ENCODE data around the gene MICALL1. TPM values are rescaled to one million over a fixed set of nuclear protein-coding genes. Genes with fewer than 3 reads are reported as not detected.
"Not testable (repeated sequence)": the region's sequence is repeated elsewhere in the genome, so short reads cannot be mapped to it uniquely, and the experiment has no call there.

The MICALL1 gene
- polyA plus RNA-seq, 3 donors, result 9.1 to 19.6 (median 11.0) TPM

GRCh38 chr22:37973271-37974170 is 67.4 kb downstream of the MICALL1 start:
- 94 to 96% (median 95%) methylated on average over 31 to 33 of the region's 33 CpGs for WGBS, 3 donors
- no peak overlapping the region for H3K27ac ChIP-seq (ENCODE audit: low read depth, low read length)

- 83 to 87% (median 83%) methylated on average over 2 of the region's 2 CpGs for WGBS, 3 donors
- no peak overlapping the region for H3K27ac ChIP-seq (ENCODE audit: low read depth, low read length)
Observed at GRCh38 chr22:37975153-37975552, 69.1 kb downstream of the MICALL1 start.

- H3K27ac ChIP-seq (ENCODE audit: low read depth, low read length), result not testable (repeated sequence)
- whole genome bisulfite sequencing, 3 donors, result 91 to 95% (median 94%) methylated on average over 8 of the region's 8 CpGs
Observed at GRCh38 chr22:37976022-37976421, 69.9 kb downstream of the MICALL1 start.

GRCh38 chr22:37976547-37976946 is 70.5 kb downstream of the MICALL1 start:
- H3K27ac ChIP-seq (ENCODE audit: low read depth, low read length), result no peak overlapping the region
- 91 to 96% (median 92%) methylated on average over 4 of the region's 4 CpGs for WGBS, 3 donors

GRCh38 chr22:37979782-37980181 is 73.7 kb downstream of the MICALL1 start:
- H3K27ac ChIP-seq (ENCODE audit: low read depth, low read length), result no peak overlapping the region
- WGBS, 3 donors, result 81 to 84% (median 81%) methylated on average over 8 of the region's 8 CpGs

- no peak overlapping the region for H3K27ac ChIP-seq (ENCODE audit: low read depth, low read length)
- WGBS, 3 donors, result 89 to 90% (median 90%) methylated on average over 6 of the region's 6 CpGs
Observed at GRCh38 chr22:37981282-37982011, 75.3 kb downstream of the MICALL1 start.

- WGBS, 3 donors, result 63 to 81% (median 67%) methylated on average over 8 of the region's 8 CpGs
Observed at GRCh38 chr22:37982151-37982785, 76.2 kb downstream of the MICALL1 start.

GRCh38 chr22:37982938-37983859 is 77.1 kb downstream of the MICALL1 start:
- H3K27ac ChIP-seq (ENCODE audit: low read depth, low read length), result no peak overlapping the region
- 71 to 79% (median 75%) methylated on average over 84 of the region's 84 CpGs for WGBS, 3 donors

More at GRCh38 chr22:37982151-37982785, 76.2 kb downstream of the MICALL1 start:
- H3K27ac ChIP-seq (ENCODE audit: low read depth, low read length), result no peak overlapping the region

- WGBS, 3 donors, result 81 to 87% (median 86%) methylated on average over 42 of the region's 42 CpGs
- no peak within 1 kb of the TSS for H3K27ac ChIP-seq (ENCODE audit: low read depth, low read length)
Observed at GRCh38 chr22:37983860-37984791, 78.0 kb downstream of the MICALL1 start, which contains the start of gene SOX10. TSS of gene SOX10 (minus strand) at chr22:37984555. CDS start at chr22:37983784, 771 bp downstream.

GRCh38 chr22:37985050-37985585 is 79.0 kb downstream of the MICALL1 start:
- 86 to 92% (median 87%) methylated on average over 9 of the region's 9 CpGs for WGBS, 3 donors
- H3K27ac ChIP-seq (ENCODE audit: low read depth, low read length), result no peak overlapping the region

- H3K27ac ChIP-seq (ENCODE audit: low read depth, low read length), result no peak overlapping the region
- 76 to 89% (median 87%) methylated on average over 27 of the region's 27 CpGs for WGBS, 3 donors
Observed at GRCh38 chr22:37985751-37986281, 79.7 kb downstream of the MICALL1 start.

- no peak overlapping the region for H3K27ac ChIP-seq (ENCODE audit: low read depth, low read length)
- WGBS, 3 donors, result 68 to 90% (median 69%) methylated on average over 5 to 7 of the region's 7 CpGs
Observed at GRCh38 chr22:37986371-37986770, 80.3 kb downstream of the MICALL1 start.

GRCh38 chr22:37989146-37990045 is 83.3 kb downstream of the MICALL1 start:
- H3K27ac ChIP-seq (ENCODE audit: low read depth, low read length), result no peak overlapping the region
- 83 to 93% (median 92%) methylated on average over 14 of the region's 14 CpGs for WGBS, 3 donors

GRCh38 chr22:37990301-37990700 is 84.2 kb downstream of the MICALL1 start:
- no peak overlapping the region for H3K27ac ChIP-seq (ENCODE audit: low read depth, low read length)
- 74 to 82% (median 78%) methylated on average over 5 of the region's 5 CpGs for WGBS, 3 donors

- WGBS, 3 donors, result 86 to 91% (median 88%) methylated on average over 7 of the region's 7 CpGs
- no peak overlapping the region for H3K27ac ChIP-seq (ENCODE audit: low read depth, low read length)
Observed at GRCh38 chr22:37990862-37991261, 84.8 kb downstream of the MICALL1 start.
